Skeletal muscle tissue (tissue), 4 donors: ENCODE data around the gene ABCD3. TPM values are rescaled to one million over a fixed set of nuclear protein-coding genes. Genes with fewer than 3 reads are reported as not detected.

ENCODE experiments used
- H3K27ac ChIP-seq: one replicate; pipeline ENCODE4 v1.7.0; 2013; ENCODE audit warnings: mild to moderate bottlenecking, low read depth, low read length, inconsistent platforms
- H3K27me3 ChIP-seq, 3 donors: one replicate each; pipeline ENCODE4 v1.7.0; 2013; ENCODE audit warnings: low read length in 3 of 3; ENCODE audit not compliant: control insufficient read depth in 3 of 3, insufficient read depth in 3 of 3
- H3K36me3 ChIP-seq, 3 donors: one replicate each; pipeline ENCODE4 v1.7.0; 2013; ENCODE audit warnings: low read length in 3 of 3; ENCODE audit not compliant: control insufficient read depth in 3 of 3, insufficient read depth in 3 of 3
- H3K4me1 ChIP-seq, 3 donors: one replicate each; pipeline ENCODE4 v1.7.0; 2013; ENCODE audit warnings: low read length in 3 of 3, mild to moderate bottlenecking in 3 of 3; ENCODE audit not compliant: control insufficient read depth in 3 of 3, insufficient read depth in 3 of 3
- H3K4me3 ChIP-seq, 3 donors: one replicate each; pipeline ENCODE4 v1.7.0; 2013; ENCODE audit warnings: low read length in 3 of 3
- H3K9ac ChIP-seq, 3 donors: one replicate each; pipeline ENCODE4 v1.7.0; 2013; ENCODE audit warnings: low read length in 3 of 3, mild to moderate bottlenecking in 3 of 3, moderate library complexity in 2 of 3, low read depth in 1 of 3
- H3K9me3 ChIP-seq, 3 donors: one replicate each; pipeline ENCODE4 v1.7.0; 2013; ENCODE audit warnings: low read length in 3 of 3; ENCODE audit not compliant: control insufficient read depth in 3 of 3
- total RNA-seq: library from RNA; depleted of rRNA; stranded (reverse); fragments of >200 nt; gene quantifications from one replicate; pipeline ENCODE4 v1.2.3, GENCODE V29; 2014
- donor health status: Osteomylitis.

The ABCD3 gene
- total RNA-seq, 1 donor from 2014 or later, result 31.8 TPM

- Histone ChIP-seq H3K4me3 (no peak overlapping the region), H3K27me3 (no peaks in the 10 kb centered on the region), H3K27ac (no peak overlapping the region), H3K9ac (no peak overlapping the region), H3K9me3 (no peaks in the 10 kb centered on the region), H3K36me3 (peaks cover 0 to 8% (median 2%) of the 10 kb centered on the region in 3 donors), H3K4me1 (no peaks in the 10 kb centered on the region)
Observed at GRCh38 chr1:94519351-94519750, 101.2 kb downstream of the ABCD3 start.

- H3K4me3 ChIP-seq, result no peak overlapping the region
- H3K27me3 ChIP-seq, result no peaks in the 10 kb centered on the region
- H3K27ac ChIP-seq, result no peak overlapping the region
- peaks cover 0 to 3% (median 0%) of the 10 kb centered on the region in 3 donors for H3K36me3 ChIP-seq
- H3K4me1 ChIP-seq, result no peaks in the 10 kb centered on the region
- no peak overlapping the region for H3K9ac ChIP-seq
- H3K9me3 ChIP-seq, result no peaks in the 10 kb centered on the region
Observed at GRCh38 chr1:94522304-94522703, 104.1 kb downstream of the ABCD3 start.

GRCh38 chr1:94524531-94524930 is 106.3 kb downstream of the ABCD3 start:
- no peak overlapping the region for H3K27ac ChIP-seq
- H3K36me3 ChIP-seq, result peaks cover 0 to 3% (median 0%) of the 10 kb centered on the region in 3 donors
- H3K4me1 ChIP-seq, result no peaks in the 10 kb centered on the region
- H3K27me3 ChIP-seq, result no peaks in the 10 kb centered on the region
- no peaks in the 10 kb centered on the region for H3K9me3 ChIP-seq
- H3K4me3 ChIP-seq, result no peak overlapping the region
- H3K9ac ChIP-seq, result no peak overlapping the region

- Histone ChIP-seq H3K9me3 (no peaks in the 10 kb centered on the region), H3K4me3 (no peak overlapping the region), H3K27ac (no peak overlapping the region), H3K27me3 (no peaks in the 10 kb centered on the region), H3K9ac (no peak overlapping the region), H3K4me1 (no peaks in the 10 kb centered on the region), H3K36me3 (peaks cover 0 to 3% (median 0%) of the 10 kb centered on the region in 3 donors)
Observed at GRCh38 chr1:94526152-94526980, 108.2 kb downstream of the ABCD3 start.

GRCh38 chr1:94527447-94528031 is 109.3 kb downstream of the ABCD3 start:
- Histone ChIP-seq H3K9me3 (no peaks in the 10 kb centered on the region), H3K4me1 (no peaks in the 10 kb centered on the region), H3K4me3 (no peak overlapping the region), H3K27me3 (no peaks in the 10 kb centered on the region), H3K9ac (no peak overlapping the region), H3K36me3 (peaks cover 0 to 3% (median 0%) of the 10 kb centered on the region in 3 donors), H3K27ac (no peak overlapping the region)

GRCh38 chr1:94528299-94528698 is 110.1 kb downstream of the ABCD3 start:
- H3K36me3 ChIP-seq, result peaks cover 0 to 3% (median 0%) of the 10 kb centered on the region in 3 donors
- no peak overlapping the region for H3K4me3 ChIP-seq
- no peaks in the 10 kb centered on the region for H3K4me1 ChIP-seq
- no peak overlapping the region for H3K9ac ChIP-seq
- H3K27ac ChIP-seq, result no peak overlapping the region
- H3K27me3 ChIP-seq, result no peaks in the 10 kb centered on the region
- no peaks in the 10 kb centered on the region for H3K9me3 ChIP-seq

GRCh38 chr1:94528826-94529225 is 110.6 kb downstream of the ABCD3 start:
- no peak overlapping the region for H3K9ac ChIP-seq
- H3K36me3 ChIP-seq, result peaks cover 0 to 3% (median 0%) of the 10 kb centered on the region in 3 donors
- no peaks in the 10 kb centered on the region for H3K4me1 ChIP-seq
- H3K4me3 ChIP-seq, result no peak overlapping the region
- no peaks in the 10 kb centered on the region for H3K27me3 ChIP-seq
- no peak overlapping the region for H3K27ac ChIP-seq
- no peaks in the 10 kb centered on the region for H3K9me3 ChIP-seq

GRCh38 chr1:94529416-94529815 is 111.2 kb downstream of the ABCD3 start:
- no peaks in the 10 kb centered on the region for H3K4me1 ChIP-seq
- H3K9me3 ChIP-seq, result no peaks in the 10 kb centered on the region
- no peak overlapping the region for H3K27ac ChIP-seq
- no peak overlapping the region for H3K9ac ChIP-seq
- no peaks in the 10 kb centered on the region for H3K27me3 ChIP-seq
- H3K36me3 ChIP-seq, result peaks cover 0 to 3% (median 0%) of the 10 kb centered on the region in 3 donors
- H3K4me3 ChIP-seq, result no peak overlapping the region

- Histone ChIP-seq H3K36me3 (peaks cover 0 to 3% (median 0%) of the 10 kb centered on the region in 3 donors), H3K27me3 (no peaks in the 10 kb centered on the region), H3K27ac (no peak overlapping the region), H3K9ac (no peak overlapping the region), H3K4me3 (no peak overlapping the region), H3K9me3 (no peaks in the 10 kb centered on the region), H3K4me1 (no peaks in the 10 kb centered on the region)
Observed at GRCh38 chr1:94530373-94530878, 112.2 kb downstream of the ABCD3 start.

- peaks cover 0 to 3% (median 0%) of the 10 kb centered on the region in 3 donors for H3K4me1 ChIP-seq
- H3K27me3 ChIP-seq, result no peaks in the 10 kb centered on the region
- no peak overlapping the region for H3K4me3 ChIP-seq
- no peak overlapping the region for H3K9ac ChIP-seq
- H3K27ac ChIP-seq, result no peak overlapping the region
- H3K9me3 ChIP-seq, result no peaks in the 10 kb centered on the region
- H3K36me3 ChIP-seq, result peaks cover 0 to 3% (median 0%) of the 10 kb centered on the region in 3 donors
Observed at GRCh38 chr1:94531664-94532063, 113.5 kb downstream of the ABCD3 start.
